Measurements from ENCODE around the gene LRIG1. TPM values are rescaled to one million over a fixed set of nuclear protein-coding genes. Genes with fewer than 3 reads are reported as not detected.

LRIG1 gene
- total and polyA plus RNA-seq, 9 of the 15 experiments (the other 6 are each of a cell fraction or from before 2014, with no cell fraction given), result 0.05 to 0.38 (median 0.13) TPM; not detected in 3

GRCh38 chr3:66390013-66390412 lies 110.8 kb downstream of the LRIG1 start:
- ChIA-PET CTCF (ENCODE audit: low intra/inter-chr PET ratio) (no interaction called here), POLR2A (no interaction called here)
- Histone ChIP-seq H3K4me2 (ENCODE audit: insufficient read depth, low read length) (no peak overlapping the region), H3K27me3 (ENCODE audit: control insufficient read depth in 2 of 2, insufficient read depth in 2 of 2, low read length in 2 of 2) (peaks cover 0 to 4% of the 10 kb centered on the region in 2 experiments; a peak in 1 of 5 replicates), H3K9me1 (ENCODE audit: control insufficient read depth, insufficient read depth, low read length) (no peaks in the 10 kb centered on the region), H3K4me3 (no peak overlapping the region), H4K20me1 (replicated peaks; ENCODE audit: control insufficient read depth, insufficient read depth, low read length) (no peaks in the 10 kb centered on the region), H3K4me1 (replicated peaks in 1 of 2; ENCODE audit: control insufficient read depth in 2 of 2, insufficient read depth in 2 of 2, low read length in 2 of 2) (peaks cover 0 to 8% of the 10 kb centered on the region in 2 experiments; a peak in 3 of 5 replicates), H3K9me3 (replicated peaks; ENCODE audit: control insufficient read depth, insufficient read depth, low read depth, low read length) (no peaks in the 10 kb centered on the region), H3K27ac (ENCODE audit: extremely low read depth, low read depth, low read length) (no peak overlapping the region), H3K36me3 (ENCODE audit: control insufficient read depth, insufficient read depth, low read length) (no peaks in the 10 kb centered on the region), H3K79me2 (ENCODE audit: control insufficient read depth, insufficient read depth, low read length) (no peaks in the 10 kb centered on the region), H3K9ac (ENCODE audit: insufficient read depth in 1 of 2, low read depth in 2 of 2, low read length in 2 of 2) (no peak overlapping the region), H2AFZ (ENCODE audit: low read depth, low read length) (no peak overlapping the region)
- ATAC-seq (no peak), DNase-seq (ENCODE audit: extremely low read depth in 1 of 4, low spot score in 3 of 4) (no peak), FAIRE-seq (no peak)
- TF ChIP-seq RBM39 (optimal IDR thresholded peaks at IDR 0.05; ENCODE audit: low read depth, low read length) (no peak), ZC3H8 (IDR thresholded peaks at IDR 0.05) (no peak), DLX4 (CRISPR knock-in tag; IDR thresholded peaks at IDR 0.05) (no peak), IRF9 (tag; IDR thresholded peaks at IDR 0.05) (no peak), MAFG (tag; conservative IDR thresholded peaks at IDR 0.05) (no peak)
- in situ Hi-C loops (cut with MboI) (no loop called here), intact Hi-C loops (cut with micrococcal nuclease) (no loop called here)
- BruUV-seq (replicated peaks), result no TSS peak
